ENCODE results near the gene GPS1.

The GPS1 gene

GRCh38 chr17:82081546-82081945, 29.8 kb downstream of the GPS1 start:
- no peak for DNase-seq

DNA sequence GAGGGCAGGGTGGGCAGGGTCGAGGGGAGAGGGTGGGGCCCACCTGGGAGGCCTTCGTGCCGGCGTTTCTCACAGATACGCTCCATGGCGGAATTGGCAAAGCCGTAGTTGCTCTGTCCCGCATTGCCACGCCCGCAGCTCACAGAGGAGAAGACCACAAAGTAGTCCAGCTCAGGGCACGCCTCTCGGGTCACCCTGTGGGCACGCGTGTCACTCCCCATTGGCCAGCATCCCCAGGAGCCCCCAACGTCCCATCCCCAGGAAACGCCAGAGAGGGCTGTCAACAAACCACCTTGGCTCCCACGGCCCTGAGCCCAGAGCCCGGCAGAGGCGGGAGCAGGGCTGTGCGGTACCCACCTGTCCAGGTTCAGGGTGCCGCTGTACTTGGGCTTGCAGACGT, 30.3 kb downstream of the GPS1 start:
- no peak for DNase-seq

- DNase-seq: no peak
Measured at GRCh38 chr17:82082456-82082855, 30.8 kb downstream of the GPS1 start.

DNA sequence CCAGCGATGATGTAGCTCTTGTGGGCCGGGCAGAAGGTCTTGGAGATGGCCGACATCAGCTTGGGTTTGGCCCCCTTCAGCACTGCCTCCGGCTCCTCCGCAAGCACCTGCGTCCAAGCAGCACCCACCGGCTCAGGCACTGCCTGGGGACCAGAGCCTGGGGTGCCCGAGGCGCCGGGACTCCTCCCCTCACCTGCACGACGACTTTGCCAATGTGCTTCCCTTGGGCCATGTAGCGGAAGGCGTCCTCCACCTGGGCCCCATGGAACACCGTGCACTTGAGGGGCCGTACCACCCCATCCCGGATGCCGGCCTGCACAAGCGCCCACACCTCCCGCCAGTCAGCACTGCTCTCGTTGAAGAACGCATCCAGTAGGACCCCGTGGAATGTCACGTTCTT, 31.3 kb downstream of the GPS1 start:
- no peak for DNase-seq

- DNase-seq: no peak
Measured at GRCh38 chr17:82083533-82084359, 32.0 kb downstream of the GPS1 start.

- DNase-seq: no peak
Measured at GRCh38 chr17:82084373-82085030, 32.8 kb downstream of the GPS1 start.

DNA sequence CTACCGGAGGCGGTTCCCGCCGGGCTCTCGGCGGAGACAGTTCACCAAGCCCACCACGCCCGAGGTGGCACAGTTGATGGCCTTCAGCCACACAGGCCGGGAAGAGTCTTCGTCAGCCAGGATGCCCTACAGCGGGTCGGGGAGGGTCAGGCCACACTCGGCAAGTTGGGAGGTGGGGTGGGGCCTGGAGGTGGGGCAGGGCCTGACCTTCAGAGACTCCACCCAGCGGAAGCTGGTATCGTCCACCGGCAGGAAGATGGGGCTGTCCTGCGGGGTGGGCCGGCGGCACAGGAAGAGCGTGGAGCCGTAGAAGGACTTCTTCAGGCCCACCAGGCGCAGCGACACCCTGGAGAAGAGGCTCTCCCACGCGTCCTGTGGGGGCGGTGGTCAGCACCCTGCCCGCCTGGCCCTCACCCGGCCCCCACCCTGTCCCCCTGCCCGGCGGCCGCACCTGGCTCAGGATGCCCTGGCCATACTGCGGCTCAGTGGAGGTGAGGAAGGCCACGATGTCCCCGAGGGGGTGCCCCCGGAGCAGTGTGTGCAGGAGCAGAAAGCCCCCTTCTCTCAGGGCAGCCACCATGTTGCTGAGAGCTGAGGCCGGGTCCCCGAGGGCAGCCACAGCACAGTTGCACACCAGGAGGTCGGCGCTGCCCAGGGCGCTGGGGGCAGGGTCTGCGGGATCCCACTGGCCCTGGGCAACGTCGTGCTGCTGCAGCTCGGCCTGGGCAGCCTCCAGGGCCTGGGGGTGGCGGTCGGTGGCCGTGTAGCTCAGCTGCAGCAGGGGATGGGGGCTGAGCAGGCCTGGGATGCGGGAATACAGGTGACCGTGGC, 33.5 kb downstream of the GPS1 start:
- no peak for DNase-seq

- no peak for DNase-seq
Measured at GRCh38 chr17:82085931-82086764, 34.5 kb downstream of the GPS1 start.

- no peak for DNase-seq
Measured at GRCh38 chr17:82086941-82087906, 35.5 kb downstream of the GPS1 start.

GRCh38 chr17:82087961-82088837, 36.5 kb downstream of the GPS1 start:
- DNase-seq: no peak

DNA sequence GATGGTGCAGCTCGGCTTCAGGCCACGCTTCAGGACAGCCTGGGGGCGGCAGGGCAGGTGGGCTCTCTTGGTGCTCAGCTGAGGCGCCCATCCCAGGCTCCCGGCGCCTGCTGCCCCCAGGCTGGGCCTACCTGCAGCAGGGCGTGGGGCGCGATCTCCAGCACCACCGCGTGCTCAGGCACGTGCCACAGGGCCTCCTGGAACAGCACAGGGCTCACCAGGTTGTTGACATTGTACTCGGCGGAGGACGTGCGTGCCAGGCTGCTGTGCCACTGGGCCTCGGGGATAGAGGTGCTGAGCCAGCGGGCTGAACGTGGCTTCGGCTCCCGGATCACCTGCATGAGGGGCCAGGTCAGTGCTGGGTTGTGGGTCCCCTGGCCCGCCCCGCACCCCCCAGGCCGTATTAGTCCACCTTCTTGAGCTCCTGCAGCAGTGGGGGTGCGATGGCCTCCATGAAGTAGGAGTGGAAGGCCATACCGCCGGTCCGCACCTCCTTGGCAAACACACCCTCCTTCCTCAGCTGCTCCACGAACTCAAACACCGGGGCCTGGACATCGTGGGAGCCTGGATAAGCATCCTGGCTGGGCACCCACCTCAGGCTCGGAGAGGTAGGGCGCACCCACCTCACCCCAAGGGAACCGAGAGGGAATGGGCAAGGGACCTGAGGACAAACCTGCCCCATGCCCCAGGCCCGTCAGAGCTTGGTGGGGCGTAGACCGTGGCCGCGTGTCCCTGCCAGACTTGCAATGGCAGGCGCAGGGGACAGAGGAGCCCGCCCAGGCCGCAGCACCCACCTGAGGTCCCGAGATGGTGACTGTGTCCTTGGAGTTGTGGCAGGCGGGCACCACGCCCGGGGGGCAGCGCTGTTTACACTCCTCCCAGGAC, 37.4 kb downstream of the GPS1 start:
- DNase-seq: no peak

- DNase-seq: no peak
Measured at GRCh38 chr17:82089723-82090548, 38.2 kb downstream of the GPS1 start.

- DNase-seq: no peak
Measured at GRCh38 chr17:82090549-82091263, 39.0 kb downstream of the GPS1 start.

GRCh38 chr17:82091264-82092066, 39.8 kb downstream of the GPS1 start:
- no peak for DNase-seq

GRCh38 chr17:82092094-82092586, 40.4 kb downstream of the GPS1 start:
- no peak for DNase-seq

GRCh38 chr17:82092628-82092994, 40.9 kb downstream of the GPS1 start:
- DNase-seq: no peak
